Hematopoietic multipotent progenitor cell treated with erythropoietin and hydrocortisone succinate and interleukin-3 and kit ligand, for 6 days (in vitro differentiated cells): Measurements from ENCODE around the gene BCORL1.

Experiments
- DNase-seq: peaks from one replicate; pipeline ENCODE4 v3.0.0-alpha.2; 2015

The BCORL1 gene

DNA sequence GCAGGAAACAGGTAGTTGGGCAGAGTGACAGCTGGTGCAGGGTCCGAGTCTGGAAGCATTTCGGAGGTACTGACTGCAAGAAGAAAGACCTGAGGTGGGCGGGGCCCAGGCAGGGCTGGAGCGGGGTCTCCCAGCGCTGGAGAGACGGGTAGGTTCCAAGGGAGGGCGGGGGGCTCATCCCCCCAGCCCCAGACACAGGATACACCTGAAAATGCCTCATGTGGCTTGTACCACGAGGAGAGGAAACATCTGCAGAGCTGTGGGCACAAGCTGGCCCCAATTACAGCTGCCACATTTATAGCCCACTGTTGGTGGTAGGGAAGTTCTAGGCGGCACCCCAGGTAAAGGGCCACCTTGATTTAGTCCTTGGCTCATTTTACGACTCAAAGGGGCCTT, 89.9 kb downstream of the BCORL1 start:
- no peak for DNase-seq

DNA sequence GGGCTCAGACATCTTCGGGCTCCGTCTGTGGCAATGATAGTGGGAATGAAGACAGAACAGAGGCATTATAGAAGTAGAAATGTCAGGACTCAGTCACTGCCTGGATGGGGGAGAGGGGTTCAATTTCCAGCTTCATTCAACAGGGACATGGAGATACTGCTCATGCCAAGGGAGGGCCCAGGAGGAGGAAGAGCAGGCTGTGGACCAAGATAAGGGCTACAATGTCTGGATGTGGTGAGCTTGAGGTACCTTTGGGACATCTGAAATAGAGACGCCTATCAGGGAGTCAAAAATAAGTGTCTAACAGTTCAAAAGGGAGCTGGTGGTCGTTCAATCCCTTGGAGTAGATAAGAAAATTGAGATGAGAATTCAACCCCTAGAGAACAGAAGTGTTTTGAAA, 93.3 kb downstream of the BCORL1 start:
- DNase-seq, result peak; percentile 78

DNA sequence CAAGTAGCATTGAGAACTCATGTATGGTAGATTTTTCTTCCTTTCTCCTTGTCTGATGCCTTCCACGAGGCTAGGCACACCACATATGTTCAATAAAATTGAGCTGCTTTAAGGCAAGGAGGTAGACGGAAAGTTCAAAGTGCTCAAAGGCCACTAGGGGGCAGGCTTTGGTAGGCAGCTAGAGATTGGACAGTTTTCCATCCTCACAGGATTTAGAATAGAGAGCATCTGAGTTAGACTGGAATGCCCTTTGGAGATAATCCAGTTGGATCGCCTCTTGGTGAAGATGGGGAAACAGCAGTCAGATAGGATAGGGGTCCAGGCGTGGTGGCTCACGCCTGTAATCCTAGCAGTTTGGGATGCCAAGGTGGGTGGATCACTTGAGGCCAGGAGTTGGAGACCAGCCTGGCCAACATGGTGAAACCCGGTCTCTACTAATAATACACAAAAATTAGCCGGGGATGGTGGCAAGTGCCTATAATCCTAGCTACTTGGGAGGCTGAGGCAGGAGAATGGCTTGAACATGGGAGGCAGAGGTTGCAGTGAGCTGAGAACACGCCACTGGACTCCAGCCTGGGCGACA, 97.5 kb downstream of the BCORL1 start:
- DNase-seq, result peak; percentile 79

DNA sequence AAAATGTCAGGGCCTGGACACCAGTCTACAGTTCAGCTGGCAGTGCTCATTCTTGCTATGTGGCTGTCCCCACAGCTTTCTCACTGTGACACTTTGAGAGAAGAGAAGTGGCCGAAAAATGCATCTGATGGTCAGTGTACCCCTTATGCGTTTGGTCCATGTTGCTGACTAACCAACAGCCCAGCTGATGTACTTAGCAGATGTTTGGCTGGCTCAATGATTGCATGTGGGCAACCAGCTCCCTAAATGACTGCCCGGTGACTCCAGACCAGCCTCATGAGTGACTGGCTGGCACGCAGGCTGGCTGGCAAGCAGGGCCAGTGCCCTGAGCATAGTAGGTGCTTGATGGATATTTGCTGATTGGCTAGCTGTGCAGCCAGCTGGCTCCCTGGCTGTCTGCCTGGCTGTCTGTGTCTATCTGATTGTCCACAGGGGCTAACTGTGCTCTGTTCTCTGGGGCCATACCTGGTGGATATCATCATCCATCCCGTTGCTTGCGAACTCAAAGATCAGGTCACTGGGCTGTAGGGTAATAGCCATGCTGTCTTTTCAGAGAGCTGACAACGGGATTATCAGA, 98.4 kb downstream of the BCORL1 start:
- DNase-seq, result no peak

DNA sequence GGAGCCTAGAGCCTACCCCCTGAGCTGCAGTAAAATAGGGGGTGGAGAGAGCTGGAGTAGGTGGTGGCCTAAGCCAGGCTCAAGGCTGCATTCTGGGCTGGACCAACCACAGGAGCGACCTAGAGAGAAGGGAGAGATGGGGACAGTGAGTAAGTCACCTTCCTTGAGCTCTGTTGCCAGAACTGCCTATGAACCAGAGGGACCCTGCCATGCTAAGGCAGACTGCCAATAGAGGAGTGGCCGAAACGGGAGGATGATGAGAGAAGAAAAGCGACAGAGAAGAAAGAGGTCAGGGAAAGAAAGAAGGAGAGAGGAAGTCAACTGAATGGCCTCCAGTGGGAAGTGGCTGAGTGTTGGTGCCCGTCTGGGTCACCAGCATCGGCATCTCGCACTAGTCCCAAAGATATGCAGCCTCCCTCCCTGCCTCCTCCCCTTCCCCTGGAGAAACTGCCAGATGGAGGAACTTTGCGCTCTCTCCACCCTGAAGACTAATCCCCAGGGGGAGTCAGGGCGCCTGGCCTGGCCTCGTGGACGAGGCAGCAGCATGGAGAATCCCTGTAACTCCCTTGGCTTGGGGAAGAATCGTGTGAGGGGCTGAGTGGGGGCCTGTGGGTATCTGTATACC, 99.1 kb downstream of the BCORL1 start:
- no peak for DNase-seq

DNA sequence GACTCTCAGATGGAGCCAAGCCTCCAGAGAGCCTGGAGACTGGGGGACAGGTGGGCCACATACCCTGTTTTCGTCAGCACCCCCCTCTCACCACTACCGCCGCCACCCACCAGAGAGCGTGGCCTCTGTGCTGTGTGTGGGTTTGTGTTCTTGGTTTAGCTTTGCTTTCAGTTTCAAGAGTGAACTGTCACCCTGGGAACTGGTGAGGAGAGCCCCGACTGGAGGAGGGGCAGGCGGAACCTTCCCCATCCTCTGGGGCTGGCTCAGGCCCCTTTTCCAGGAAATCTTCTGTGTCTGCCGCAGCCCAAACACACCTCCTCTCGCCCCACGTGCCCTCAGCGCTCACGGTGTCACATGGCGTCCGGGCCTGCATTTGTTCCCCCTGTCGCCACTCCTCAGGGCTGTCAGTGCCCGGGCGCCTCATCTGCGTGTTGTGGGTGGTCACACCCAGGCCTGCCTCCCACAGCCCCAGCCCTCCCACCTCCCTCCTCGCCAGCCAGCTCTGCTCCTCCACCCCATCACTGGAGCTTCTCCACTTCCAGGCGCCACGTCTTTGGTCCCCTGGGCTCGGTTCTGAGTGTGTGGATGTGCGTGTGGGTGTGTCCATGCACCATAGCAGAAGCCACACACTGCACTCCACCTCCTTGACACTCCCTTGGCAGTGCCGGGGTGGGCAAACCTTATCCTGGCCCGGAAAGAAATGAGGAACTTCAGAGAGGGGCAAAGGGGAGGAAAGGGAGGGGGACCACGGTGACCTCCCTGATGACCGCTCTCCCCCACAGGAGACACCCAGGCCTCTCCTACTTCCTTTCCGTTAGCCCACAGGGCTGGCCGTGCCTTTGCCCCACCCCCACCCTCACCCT, 100.0 kb downstream of the BCORL1 start:
- DNase-seq, result peak; percentile 80

DNA sequence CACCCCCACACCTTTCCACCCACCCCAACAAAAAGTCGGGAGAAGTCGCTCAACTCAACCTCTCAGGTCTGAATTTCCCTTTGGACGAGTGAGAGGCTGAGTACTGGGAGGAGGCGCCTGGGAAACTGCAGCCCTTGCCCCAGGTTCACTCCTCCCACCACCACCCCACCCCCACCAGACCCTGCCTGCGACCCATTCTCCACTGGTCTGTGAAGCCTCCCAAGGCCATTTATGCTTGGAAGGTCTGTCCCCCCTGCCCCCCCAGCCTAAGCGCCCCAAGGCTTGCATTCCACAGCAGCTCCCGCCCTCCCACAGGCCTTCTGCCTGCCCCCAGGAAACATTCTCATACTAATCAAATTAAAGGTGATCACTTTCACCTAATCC, 100.7 kb downstream of the BCORL1 start:
- peak; percentile 45 for DNase-seq

DNA sequence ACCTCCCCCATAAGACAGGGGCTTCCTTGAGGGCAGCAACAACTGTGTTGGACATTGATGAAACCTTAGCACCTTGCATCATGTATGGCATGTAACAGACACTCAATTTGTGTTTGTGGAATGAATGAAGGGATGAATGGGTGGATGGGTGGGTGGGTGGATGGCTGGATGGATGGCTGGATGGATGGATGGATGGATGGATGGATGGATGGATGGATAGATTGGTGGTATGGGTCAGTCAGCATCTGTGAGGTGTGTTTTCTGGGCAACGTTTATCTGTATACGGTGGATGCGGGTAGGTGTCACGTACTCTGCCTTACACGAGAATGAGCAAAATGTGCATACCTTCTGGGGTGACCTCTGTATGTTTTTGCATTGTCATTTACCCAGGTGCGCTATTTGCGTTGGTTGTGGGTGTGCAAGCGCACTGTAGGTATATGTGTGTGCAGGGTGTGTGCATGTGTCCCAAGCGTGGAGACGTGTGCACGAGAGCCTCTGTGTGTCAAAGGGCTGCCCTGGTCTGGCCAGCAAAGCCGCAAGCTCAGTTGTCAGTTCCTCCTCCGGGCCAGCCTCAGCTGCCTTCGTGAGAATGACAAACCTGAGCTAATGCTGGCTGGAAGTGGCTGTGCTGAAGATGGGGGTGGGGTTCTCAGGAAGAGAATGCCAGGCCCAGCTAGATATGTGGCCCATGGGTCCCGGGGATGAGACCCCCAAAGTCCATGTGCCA, 101.4 kb downstream of the BCORL1 start:
- DNase-seq, result peak; percentile 55

DNA sequence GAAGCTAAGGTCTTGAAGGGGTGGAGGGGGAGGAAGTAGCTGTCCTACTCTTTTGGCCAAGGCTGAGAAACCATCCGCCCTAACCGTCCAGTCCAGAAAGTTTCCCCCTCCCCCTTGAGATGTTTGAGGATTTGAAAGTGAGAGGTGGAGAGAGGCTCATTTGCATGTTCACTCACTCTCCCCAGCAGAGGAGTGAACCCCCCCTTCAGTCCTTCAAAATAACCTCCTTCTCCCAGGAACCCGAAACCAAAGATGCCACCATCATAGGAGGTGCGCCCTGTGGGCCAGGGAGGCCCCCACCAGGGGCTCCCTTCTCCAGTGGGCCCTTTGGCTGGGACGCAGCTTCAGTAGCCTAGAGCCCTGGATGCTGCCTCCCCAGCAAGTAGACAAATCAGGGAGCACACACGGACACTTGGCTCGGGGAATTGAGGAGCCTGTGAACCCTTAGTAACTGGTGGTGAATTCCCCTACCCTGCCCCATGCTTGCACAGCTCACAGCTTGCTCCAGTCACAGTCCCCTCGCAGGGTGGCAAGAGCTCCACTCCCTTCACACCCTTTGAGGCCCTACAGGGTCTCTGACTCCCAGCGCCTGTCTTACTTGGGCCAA, 102.3 kb downstream of the BCORL1 start:
- DNase-seq, result peak; percentile 32

DNA sequence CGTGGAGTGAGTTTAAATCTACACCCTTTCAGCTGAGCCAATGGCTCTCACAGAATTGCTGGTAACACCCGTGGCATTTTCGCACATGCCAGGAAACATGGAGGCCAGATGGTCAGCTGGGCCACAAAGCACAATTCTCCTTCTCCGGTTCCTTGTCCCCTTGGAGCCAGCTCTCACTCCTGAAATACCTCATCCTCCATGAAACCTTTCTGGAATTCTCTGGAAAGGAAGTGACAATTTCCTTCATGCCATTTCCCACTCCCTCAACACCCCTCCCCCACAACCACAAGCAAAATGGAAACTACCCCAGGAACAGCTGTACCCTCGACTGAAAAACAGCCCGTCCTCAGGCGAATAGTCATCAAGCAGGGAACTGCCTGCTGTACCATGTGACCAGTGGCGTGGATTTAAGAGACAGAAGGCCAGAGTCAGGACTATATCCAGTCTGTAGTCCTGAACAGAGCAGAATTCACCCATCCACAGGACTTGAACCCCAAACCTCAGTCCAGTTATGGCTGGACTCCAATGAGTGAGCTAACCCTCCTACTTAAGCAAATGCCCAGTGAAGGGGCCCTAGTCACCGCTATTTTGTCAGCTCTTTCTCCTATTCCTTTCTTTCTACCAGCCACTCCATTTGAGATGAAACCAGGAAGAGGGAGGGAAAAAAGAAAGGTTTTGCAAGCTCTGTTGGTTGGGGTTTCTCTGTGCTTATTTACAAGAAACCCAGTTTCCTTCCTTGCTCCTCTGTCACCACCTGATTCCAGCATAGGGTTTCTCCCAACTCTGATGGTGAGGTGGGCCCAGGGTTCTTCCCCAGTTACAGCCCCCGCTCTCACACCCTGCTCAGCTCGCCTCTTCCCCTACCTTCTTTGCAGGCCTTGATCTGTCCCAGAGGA, 103.4 kb downstream of the BCORL1 start:
- DNase-seq, result no peak

DNA sequence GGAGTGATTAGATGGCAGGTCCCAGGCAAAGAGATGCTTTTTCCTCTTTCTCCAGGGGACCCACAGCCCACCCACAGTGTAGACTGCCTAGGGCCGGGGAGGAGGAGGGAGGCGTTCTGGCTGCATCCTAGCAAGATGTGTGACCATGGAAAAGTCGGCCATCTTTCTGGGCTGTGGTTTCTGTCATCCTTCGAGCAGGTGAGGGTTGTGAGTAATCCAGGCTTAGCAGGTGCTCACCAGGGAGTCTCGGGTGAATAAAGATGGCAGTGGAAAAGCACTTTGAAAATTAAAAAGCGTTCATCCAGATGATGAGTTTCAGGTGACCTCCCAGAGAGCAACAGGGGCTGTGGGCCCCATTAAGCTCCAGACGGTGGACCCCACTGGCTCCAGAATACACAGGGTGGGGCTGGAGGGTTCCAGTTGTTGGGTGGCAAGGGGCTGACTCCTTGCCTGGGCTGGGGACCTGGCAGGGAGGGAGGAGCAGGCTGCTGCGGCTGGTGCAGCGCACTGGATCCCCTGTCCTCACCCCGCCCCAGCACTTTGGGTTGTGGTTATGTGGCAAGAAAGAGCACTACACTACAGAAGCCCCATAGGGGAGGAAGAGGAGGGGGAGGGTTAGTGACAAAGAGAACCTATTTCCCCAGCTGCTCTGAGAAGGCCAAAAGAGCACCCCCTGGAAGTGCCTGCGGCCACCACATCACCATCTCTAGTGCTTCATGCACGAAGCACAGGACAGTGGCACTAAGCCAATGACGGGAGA, 104.2 kb downstream of the BCORL1 start:
- DNase-seq, result peak; percentile 84

DNA sequence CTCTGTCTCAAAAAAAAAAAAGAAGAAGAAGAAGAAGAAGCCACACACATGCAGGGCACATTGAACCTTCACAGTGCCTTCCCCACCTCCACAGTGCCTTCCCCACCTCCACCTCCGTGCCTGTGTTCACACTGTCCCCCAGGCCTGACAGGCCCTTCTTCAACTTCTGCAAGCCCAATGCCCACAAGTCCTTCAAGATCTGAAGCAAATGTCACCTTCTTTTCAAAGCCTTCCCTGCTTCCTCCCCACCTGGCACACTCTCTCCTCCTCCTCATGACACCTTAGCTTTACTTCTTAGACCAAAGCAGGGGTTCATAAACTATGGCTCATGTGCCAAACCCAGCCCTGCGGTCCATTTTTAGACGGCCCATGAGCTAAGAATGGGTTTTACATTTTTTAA, 107.9 kb downstream of the BCORL1 start:
- no peak for DNase-seq

DNA sequence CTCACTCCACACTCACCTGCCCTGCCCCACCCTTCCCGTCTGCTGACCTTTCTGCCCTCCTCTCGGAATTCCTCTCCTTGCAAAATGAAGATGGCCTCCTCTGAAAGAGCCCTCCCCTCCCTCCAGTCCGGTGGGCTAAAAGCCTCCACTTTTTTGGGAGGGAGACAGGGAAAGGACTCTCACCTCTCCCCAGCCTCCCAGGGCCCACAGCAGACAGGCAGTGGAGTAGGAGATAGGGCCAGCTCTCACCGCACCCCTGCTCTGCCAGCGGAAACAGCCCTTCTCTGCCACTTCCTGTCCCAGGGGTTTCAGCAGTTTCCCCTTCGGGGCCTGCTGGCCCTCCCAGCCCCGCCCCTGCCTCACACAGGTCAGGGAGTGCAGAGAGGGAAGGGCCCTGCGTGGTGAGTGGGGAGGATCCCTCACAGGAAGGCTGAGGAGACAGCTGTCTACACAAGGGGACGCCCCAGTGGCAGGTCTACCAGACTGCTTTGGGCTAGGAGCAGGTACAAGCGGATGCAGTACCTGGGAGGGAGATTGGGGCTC, 109.6 kb downstream of the BCORL1 start:
- DNase-seq, result peak; percentile 85

DNA sequence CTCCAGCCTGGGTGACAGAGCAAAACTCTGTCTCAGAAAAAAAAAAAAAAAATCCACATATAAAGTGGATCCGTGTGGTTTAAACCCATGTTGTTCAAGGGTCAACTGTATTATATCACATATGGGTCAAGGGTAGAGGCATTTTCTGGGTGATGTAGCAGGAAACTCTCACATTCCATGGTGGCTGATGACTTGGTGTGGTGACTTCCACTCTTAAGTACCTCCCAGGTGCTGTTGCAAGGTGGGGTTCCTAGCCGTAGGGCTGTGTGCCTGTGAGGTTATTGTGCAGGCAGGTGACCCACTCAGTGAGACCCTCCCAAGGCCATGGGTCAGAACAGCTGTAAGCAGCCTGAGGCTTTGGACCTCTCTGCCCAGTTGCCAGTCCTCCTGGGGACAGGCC, 110.8 kb downstream of the BCORL1 start:
- no peak for DNase-seq

DNA sequence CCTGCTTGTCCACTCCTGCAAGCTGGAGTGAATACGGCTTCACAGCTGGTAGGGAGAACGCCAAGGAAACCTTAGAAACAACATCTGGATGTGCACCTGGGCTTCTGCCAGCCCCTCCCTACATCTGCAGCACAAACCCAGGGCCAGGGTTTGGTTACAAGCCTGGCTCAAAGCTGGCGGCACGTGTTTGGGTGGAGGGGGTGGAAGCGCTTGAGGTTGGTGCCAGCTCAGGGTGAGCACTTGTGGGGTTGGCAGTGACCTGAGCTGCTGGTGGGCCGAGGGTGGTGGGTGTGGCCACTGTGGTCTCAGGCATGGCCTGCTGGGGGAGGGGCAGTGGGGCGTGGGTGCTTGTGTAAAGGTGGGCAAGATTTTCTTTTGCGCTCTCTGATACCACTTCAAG, 112.3 kb downstream of the BCORL1 start:
- peak; percentile 57 for DNase-seq

DNA sequence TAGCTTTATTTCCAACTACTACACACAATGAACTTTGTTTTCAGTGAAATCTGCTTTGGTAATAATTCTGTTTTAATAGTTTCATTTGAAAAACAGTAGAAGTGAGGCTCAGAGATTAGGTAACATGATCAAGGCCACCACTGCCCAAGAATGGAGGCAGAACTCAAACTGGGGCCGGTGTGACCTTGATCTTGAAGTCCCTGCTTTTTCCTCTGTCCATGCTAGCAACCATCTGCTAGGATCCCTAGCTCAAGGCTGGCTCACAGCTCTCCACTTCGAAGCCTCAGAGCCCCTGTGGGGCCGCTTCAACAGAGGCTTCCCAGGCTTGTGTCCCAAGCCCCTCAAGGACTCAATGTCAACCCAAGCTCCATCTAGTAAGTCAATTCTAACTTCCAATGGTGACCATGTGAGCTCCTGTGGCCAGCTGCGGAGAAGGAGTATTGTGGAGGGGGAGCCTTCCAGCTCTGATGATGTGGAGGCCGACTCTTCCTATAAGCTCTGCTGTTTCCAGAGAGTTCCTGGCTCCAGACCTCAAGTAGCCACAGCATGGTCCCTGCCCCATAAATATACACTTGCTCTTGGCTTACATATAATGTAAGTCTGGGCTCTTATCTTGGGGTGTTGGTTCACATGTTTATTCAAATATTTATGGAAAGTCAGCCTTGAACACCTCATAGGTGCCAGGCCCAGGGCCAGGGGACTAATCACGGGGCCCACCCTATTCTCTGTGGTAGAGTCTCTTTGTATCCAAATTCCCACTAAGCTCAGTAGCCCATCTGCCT, 113.0 kb downstream of the BCORL1 start:
- no peak for DNase-seq

DNA sequence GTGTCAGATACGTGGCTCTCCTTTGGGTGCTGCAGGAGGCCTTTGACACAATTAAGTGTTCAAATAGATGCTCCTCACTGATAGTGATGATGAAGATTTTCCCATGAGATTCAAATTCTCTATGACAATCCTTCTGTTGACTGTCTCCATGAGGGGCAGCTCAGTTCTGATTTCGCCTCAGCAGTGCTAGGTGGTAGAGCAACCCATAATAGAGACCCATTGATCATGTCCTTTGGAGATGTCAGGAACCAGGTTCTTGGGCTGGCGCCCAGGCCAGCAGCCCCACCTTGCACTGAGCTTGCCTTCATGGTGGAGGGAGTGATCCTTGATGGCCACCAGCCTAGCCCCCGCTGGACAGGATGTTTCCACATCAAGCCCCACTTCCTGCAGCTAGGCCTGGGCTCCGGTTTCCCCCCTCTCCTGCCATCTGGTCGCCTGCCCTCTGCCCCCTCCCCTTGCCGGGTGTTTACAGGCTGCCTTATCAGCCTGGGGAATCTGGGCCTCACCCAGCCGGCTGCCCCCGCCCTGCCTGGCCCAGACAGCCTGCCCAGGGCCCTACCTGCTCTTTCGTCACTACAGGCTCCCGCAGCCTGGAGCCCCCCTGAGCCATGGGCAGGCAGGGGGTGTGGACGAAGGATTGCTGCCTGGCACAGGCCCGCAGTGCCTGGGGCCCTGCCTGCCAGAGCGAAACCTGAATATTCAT, 115.2 kb downstream of the BCORL1 start:
- DNase-seq, result peak; percentile 76

DNA sequence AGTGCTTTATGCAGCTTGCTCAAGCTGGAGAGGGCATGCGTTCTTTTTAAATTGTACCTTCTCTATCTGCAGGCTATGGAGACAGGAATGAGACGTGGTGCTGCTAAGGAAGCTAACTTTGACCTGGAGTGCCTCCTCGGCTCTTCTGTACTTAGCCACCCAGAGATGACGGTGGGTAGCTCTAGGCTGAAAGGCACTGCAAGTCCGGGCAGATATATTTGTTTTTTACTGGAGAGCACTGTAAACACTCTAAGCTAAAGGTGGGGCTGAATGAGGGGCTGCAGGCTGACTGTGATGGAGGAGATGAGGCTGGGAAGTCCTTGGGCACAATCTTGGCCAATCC, 115.7 kb downstream of the BCORL1 start:
- DNase-seq, result no peak

DNA sequence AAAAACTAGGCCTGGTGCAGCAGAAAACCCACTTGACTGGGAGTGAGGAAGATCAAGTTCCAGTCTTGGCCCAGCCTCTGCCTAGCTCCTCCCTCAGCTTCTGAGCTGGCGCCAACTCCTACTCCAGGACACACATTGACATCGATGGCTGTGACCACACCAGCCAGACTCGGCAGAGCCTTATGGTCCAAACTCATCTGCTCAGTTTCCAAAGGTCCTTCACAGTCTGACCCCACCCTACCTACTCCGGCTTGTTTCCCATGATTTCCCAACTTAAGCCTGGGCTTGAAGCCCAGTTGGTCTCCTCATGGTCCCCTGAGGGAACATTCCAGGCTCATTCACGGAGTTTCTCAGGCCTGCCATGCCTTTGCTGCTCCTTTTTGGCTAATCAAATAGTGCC, 117.7 kb downstream of the BCORL1 start:
- DNase-seq, result no peak
